Measurements from ENCODE around the gene XKR8.

Gene XKR8

DNA sequence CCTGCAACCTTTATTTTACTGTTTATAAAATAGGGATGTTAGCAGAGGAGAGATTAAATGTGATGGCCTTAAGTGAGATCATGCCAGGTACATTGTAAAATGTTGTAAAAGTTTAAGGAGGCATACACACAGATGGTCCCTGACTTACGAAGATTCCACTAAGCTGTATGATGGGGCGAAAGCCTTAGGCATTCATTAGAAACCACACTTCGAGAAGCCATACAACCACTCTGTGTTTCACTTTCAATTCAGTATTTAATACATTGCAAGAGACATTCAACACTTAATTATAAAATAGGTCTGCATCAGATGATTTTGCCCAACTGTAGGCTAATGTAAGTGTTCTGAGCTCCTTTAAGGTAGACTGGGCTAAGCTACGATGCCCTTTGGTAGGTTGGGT lies 21.3 kb upstream of the XKR8 start:
- Histone ChIP-seq H3K27me3 (ENCODE audit: control insufficient read depth, insufficient read depth, low read length) (no peaks in the 10 kb centered on the region), H3K9ac (ENCODE audit: low read length) (no peak overlapping the region), H3K27ac (ENCODE audit: low read depth, low read length) (no peak overlapping the region), H3K4me3 (ENCODE audit: low read length) (no peak overlapping the region), H3K4me1 (ENCODE audit: control insufficient read depth, insufficient read depth, low read length) (no peaks in the 10 kb centered on the region), H3K36me3 (ENCODE audit: control insufficient read depth, insufficient read depth, low read length) (no peaks in the 10 kb centered on the region)

DNA sequence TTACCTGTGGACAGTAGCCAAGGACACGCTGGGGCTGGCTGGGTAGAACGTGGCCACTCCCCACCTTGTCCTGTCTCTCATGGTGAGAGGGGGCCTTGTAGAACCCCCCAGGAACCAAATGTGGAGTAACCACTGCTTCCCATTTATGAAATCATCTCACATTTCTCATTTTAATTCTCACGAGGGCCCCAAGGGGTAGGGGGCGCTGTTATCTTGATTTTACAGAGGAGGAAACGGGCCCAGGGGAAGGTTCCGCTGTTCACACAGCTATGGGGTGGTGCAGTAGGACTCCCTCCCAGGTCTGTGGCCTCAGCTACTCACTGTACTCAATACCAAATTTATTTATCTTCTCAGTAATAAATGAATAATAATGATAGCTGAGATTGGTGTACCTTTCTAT lies 19.5 kb upstream of the XKR8 start:
- Histone ChIP-seq H3K36me3 (ENCODE audit: control insufficient read depth, insufficient read depth, low read length) (no peaks in the 10 kb centered on the region), H3K9ac (ENCODE audit: low read length) (no peak overlapping the region), H3K27ac (ENCODE audit: low read depth, low read length) (no peak overlapping the region), H3K4me3 (ENCODE audit: low read length) (no peak overlapping the region), H3K4me1 (ENCODE audit: control insufficient read depth, insufficient read depth, low read length) (no peaks in the 10 kb centered on the region), H3K27me3 (ENCODE audit: control insufficient read depth, insufficient read depth, low read length) (no peaks in the 10 kb centered on the region)

DNA sequence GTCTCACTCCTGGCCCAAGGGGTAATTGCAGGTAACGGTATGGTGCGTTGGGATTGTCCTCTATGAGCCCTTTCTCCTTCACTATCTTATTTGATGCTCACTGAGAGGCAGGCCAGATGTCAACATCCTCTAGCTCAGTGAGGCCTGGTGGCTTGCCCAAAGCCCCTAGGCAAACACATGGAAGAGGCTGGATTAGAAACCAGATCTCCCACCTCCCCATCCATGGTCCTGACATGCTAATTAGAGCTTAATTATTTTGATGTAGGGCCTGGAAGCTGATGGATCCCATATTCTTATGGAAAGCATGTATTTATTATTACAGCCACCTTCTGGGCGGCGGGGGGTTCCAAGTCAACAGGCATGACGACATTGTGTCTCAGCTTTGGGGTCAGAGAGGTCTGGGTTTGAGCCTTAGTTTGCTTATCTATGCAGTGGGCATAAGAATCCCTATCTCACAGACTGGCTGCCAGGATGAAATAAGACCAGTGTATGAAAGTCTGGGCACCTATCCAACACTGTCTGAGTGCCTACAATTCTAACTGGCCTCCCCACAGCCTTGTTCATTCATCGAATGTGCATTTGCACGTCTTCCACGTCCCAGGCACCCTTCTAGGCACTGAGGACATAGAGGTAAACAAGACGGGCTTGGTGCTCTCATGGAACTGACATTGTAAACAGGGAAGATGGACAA lies 18.8 kb upstream of the XKR8 start:
- Histone ChIP-seq H3K4me1 (ENCODE audit: control insufficient read depth, insufficient read depth, low read length) (no peaks in the 10 kb centered on the region), H3K27me3 (ENCODE audit: control insufficient read depth, insufficient read depth, low read length) (no peaks in the 10 kb centered on the region), H3K36me3 (ENCODE audit: control insufficient read depth, insufficient read depth, low read length) (no peaks in the 10 kb centered on the region), H3K9ac (ENCODE audit: low read length) (no peak overlapping the region), H3K4me3 (ENCODE audit: low read length) (no peak overlapping the region), H3K27ac (ENCODE audit: low read depth, low read length) (no peak overlapping the region)

DNA sequence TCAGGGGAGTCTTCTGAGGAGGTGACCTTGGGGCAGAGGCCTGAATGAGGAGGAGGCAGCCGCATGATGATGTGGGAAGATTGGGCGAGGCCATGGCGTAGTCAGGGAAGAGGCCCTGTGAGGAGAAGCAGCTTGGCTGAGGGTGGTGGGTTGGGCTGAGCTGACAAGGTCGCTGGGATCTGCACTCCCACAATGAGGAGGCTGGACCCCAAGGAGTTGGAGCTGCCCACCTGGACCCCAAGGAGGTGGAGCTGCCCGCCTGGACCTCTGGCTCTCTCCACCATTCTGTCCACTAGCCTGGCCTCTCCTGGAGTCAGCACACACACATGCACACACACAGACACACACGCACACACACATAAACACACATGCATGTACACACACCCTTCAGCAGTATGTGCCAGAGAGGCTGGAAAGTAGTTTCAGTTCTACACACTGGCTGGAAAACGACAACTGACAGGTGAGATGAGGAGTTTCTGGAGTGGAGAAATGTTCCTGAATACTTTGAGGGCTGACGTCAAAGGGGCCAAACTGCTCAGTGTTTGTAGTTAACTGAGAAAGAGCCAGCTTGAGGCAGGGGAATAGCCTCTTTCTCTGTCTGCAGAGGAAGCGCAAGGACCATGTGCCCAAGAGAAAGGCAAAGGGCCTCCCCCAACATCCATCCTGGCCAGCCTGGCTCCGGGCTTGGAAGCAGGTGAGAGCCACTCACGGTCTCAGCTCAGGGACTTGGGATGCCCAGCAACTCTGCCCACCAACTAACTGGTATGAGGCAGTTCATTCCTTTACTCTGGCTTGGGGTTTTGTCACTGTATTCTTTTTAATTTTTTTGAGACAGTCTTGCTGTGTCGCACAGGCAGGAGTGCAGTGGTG lies 17.9 kb upstream of the XKR8 start:
- no peaks in the 10 kb centered on the region for H3K27me3 ChIP-seq (ENCODE audit: control insufficient read depth, insufficient read depth, low read length)
- H3K4me1 ChIP-seq (ENCODE audit: control insufficient read depth, insufficient read depth, low read length) = no peaks in the 10 kb centered on the region
- H3K4me3 ChIP-seq (ENCODE audit: low read length) = no peak overlapping the region
- no peak overlapping the region for H3K27ac ChIP-seq (ENCODE audit: low read depth, low read length)
- no peaks in the 10 kb centered on the region for H3K36me3 ChIP-seq (ENCODE audit: control insufficient read depth, insufficient read depth, low read length)
- H3K9ac ChIP-seq (ENCODE audit: low read length) = no peak overlapping the region

DNA sequence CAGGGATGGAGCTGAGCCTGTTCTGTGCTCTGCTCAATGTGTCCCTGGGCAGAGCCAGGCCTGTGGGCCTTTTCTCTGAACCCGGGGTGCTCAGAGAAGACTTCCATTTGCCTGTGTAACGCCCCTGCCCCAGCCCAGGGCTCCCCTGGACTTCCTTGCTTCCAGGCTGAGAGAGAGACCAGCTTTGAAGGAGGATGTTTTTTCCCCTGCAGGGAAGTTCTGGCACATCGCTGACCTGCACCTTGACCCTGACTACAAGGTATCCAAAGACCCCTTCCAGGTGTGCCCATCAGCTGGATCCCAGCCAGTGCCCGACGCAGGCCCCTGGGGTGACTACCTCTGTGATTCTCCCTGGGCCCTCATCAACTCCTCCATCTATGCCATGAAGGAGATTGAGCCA lies 14.8 kb upstream of the XKR8 start:
- no peaks in the 10 kb centered on the region for H3K4me1 ChIP-seq (ENCODE audit: control insufficient read depth, insufficient read depth, low read length)

DNA sequence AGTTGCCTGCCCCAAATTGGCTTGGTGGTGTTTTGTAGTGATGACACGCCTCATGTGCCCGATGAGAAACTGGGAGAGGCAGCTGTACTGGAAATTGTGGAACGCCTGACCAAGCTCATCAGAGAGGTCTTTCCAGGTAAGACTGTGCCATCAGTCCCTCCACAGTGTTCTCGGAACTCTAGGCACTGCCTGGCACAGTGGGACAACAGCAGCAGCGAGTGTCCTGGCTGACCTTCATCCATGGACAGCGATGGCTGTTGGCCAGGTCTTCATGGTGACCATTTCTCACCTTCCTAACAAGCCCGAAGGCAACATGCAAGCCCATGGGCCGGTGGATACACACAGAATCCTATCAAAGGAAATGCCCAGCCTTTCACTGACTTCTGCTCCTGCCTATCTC lies 10.7 kb upstream of the XKR8 start:
- H3K4me3 ChIP-seq (ENCODE audit: low read length) = no peak overlapping the region

More for the DNA sequence above, 14.8 kb upstream of the XKR8 start:
- Histone ChIP-seq H3K27me3 (ENCODE audit: control insufficient read depth, insufficient read depth, low read length) (no peaks in the 10 kb centered on the region), H3K9ac (ENCODE audit: low read length) (no peak overlapping the region), H3K4me3 (ENCODE audit: low read length) (no peak overlapping the region), H3K27ac (ENCODE audit: low read depth, low read length) (no peak overlapping the region), H3K36me3 (ENCODE audit: control insufficient read depth, insufficient read depth, low read length) (no peaks in the 10 kb centered on the region)

DNA sequence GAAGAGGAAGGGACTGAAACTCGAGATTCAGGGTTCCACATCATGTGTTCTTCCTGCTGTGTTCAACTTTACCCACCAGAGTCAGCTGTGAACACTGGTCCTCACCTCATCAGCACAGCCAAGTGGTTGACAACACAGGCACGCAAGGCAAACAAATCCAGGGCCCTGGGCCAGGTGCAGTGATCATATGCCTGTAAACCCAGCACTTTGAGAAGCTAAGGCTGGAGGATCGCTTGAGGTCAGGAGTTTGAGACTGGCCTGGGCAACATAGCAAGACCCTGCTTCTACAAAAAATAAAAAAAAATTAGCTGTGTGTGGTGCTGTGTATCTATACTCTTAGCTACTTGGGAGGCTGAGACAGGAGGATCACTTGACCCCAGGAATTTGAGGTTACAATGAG lies 8.4 kb upstream of the XKR8 start:
- H3K4me1 ChIP-seq (ENCODE audit: control insufficient read depth, insufficient read depth, low read length) = no peaks in the 10 kb centered on the region
- H3K36me3 ChIP-seq (ENCODE audit: control insufficient read depth, insufficient read depth, low read length) = no peaks in the 10 kb centered on the region
- no peak overlapping the region for H3K4me3 ChIP-seq (ENCODE audit: low read length)
- no peaks in the 10 kb centered on the region for H3K27me3 ChIP-seq (ENCODE audit: control insufficient read depth, insufficient read depth, low read length)
- H3K9ac ChIP-seq (ENCODE audit: low read length) = no peak overlapping the region
- H3K27ac ChIP-seq (ENCODE audit: low read depth, low read length) = no peak overlapping the region

More for the DNA sequence above, 10.7 kb upstream of the XKR8 start:
- Histone ChIP-seq H3K36me3 (ENCODE audit: control insufficient read depth, insufficient read depth, low read length) (no peaks in the 10 kb centered on the region), H3K4me1 (ENCODE audit: control insufficient read depth, insufficient read depth, low read length) (no peaks in the 10 kb centered on the region), H3K27me3 (ENCODE audit: control insufficient read depth, insufficient read depth, low read length) (no peaks in the 10 kb centered on the region), H3K27ac (ENCODE audit: low read depth, low read length) (no peak overlapping the region), H3K9ac (ENCODE audit: low read length) (no peak overlapping the region)

DNA sequence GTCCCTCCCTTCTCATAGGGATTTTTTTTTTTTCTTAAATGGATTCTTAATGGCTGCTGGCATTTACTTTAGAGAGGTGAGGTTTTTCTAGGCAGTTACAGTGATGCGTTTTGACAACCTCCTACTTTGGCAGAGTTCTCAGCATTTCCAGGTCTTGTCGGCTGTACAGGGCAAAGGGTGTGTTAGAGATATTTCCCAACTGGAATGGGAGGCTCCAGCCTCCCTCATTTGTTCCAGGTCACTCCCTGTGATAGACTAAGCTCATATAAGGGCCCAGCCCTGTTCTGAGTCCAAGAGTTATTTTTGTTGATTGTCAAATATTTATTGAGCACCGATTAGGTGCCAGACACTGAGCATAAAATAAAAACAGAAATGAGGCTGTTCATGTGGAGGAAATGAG lies 7.6 kb upstream of the XKR8 start:
- Histone ChIP-seq H3K27me3 (ENCODE audit: control insufficient read depth, insufficient read depth, low read length) (no peaks in the 10 kb centered on the region), H3K4me3 (ENCODE audit: low read length) (no peak overlapping the region), H3K9ac (ENCODE audit: low read length) (no peak overlapping the region), H3K4me1 (ENCODE audit: control insufficient read depth, insufficient read depth, low read length) (no peaks in the 10 kb centered on the region), H3K27ac (ENCODE audit: low read depth, low read length) (no peak overlapping the region), H3K36me3 (ENCODE audit: control insufficient read depth, insufficient read depth, low read length) (no peaks in the 10 kb centered on the region)

DNA sequence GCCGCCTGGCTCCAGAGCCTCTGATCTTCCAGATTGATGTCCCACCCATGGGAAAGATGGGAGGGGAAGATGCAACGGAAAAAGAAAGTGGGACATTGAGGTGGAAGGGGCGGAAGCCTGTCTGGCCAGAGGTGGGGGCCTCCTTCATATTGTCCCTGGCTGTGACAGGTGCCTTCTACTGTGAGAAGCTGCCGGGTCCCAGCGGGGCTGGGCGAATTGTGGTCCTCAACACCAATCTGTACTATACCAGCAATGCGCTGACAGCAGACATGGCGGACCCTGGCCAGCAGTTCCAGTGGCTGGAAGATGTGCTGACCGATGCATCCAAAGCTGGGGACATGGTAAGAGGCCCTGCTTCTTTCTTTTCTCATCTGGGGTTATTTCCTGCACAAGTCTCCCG lies 5.6 kb upstream of the XKR8 start:
- no peak overlapping the region for H3K4me3 ChIP-seq (ENCODE audit: low read length)
- no peaks in the 10 kb centered on the region for H3K27me3 ChIP-seq (ENCODE audit: control insufficient read depth, insufficient read depth, low read length)
- no peaks in the 10 kb centered on the region for H3K4me1 ChIP-seq (ENCODE audit: control insufficient read depth, insufficient read depth, low read length)
- no peak overlapping the region for H3K9ac ChIP-seq (ENCODE audit: low read length)
- no peaks in the 10 kb centered on the region for H3K36me3 ChIP-seq (ENCODE audit: control insufficient read depth, insufficient read depth, low read length)
- no peak overlapping the region for H3K27ac ChIP-seq (ENCODE audit: low read depth, low read length)

DNA sequence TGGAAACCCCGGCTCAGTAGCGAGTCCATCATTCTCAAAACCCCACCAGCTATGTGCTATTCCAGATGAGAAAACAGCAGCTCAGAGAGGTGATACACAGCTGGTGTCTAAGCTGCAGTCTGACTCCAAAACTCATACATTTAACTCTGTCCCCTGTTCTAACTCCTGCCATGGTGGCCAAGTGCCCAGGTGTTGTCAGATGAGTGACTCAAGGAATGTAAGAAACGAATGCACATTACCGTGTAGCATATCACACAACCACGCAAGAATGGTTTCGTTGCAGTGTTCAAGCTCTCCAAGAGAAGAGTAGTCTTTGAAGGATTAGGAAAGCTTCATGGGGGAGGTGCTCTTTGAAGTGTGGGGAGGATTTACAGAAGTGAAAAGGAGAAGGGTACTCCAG lies 4.7 kb upstream of the XKR8 start:
- no peak overlapping the region for H3K9ac ChIP-seq (ENCODE audit: low read length)
- no peaks in the 10 kb centered on the region for H3K4me1 ChIP-seq (ENCODE audit: control insufficient read depth, insufficient read depth, low read length)
- no peak overlapping the region for H3K4me3 ChIP-seq (ENCODE audit: low read length)
- H3K27ac ChIP-seq (ENCODE audit: low read depth, low read length) = no peak overlapping the region
- no peaks in the 10 kb centered on the region for H3K27me3 ChIP-seq (ENCODE audit: control insufficient read depth, insufficient read depth, low read length)
- H3K36me3 ChIP-seq (ENCODE audit: control insufficient read depth, insufficient read depth, low read length) = no peaks in the 10 kb centered on the region

DNA sequence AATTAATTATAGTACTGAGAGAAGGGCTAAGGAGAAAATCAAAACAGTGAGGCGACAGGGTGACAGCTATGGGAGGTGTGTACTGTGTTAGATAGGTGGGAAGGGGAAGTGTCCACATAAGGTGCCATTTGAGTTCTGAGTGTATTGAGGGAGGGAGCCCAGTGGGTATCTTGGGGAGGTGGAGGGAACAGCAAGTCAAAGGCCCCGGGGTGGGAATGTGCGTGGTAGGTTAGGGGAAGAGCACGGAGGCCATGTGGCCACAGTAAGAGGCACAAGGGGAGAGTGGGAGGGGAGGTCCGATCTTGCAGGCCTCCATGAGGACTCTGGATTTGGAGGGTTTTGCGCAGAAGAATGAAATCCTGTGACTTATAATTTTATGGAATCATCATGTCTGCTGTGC lies 3.0 kb upstream of the XKR8 start:
- H3K4me3 ChIP-seq (ENCODE audit: low read length) = no peak overlapping the region
- no peaks in the 10 kb centered on the region for H3K36me3 ChIP-seq (ENCODE audit: control insufficient read depth, insufficient read depth, low read length)
- H3K27ac ChIP-seq (ENCODE audit: low read depth, low read length) = no peak overlapping the region
- no peaks in the 10 kb centered on the region for H3K4me1 ChIP-seq (ENCODE audit: control insufficient read depth, insufficient read depth, low read length)
- H3K9ac ChIP-seq (ENCODE audit: low read length) = no peak overlapping the region
- H3K27me3 ChIP-seq (ENCODE audit: control insufficient read depth, insufficient read depth, low read length) = no peaks in the 10 kb centered on the region

DNA sequence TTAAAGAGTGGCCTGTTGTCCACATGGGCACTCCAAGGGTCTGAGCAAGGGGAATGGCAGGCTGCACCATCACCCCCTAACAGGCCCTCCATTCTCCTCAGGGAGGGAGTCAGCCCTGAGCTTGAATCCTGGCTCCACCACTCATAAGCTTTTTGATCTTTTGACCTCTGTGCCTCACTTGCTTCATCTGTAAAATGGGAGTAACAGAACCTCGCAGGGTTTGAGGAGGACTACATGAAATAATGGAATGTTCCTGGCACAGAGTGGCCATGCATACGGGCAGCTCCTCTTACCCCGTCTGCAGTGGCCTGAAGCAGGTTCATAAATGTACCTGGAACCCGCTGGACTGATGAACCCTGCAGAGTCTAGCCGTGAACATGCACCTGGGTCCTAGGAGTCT lies 2.1 kb upstream of the XKR8 start:
- Histone ChIP-seq H3K9ac (ENCODE audit: low read length) (no peak overlapping the region), H3K27ac (ENCODE audit: low read depth, low read length) (no peak overlapping the region), H3K4me1 (ENCODE audit: control insufficient read depth, insufficient read depth, low read length) (no peaks in the 10 kb centered on the region), H3K27me3 (ENCODE audit: control insufficient read depth, insufficient read depth, low read length) (no peaks in the 10 kb centered on the region), H3K4me3 (ENCODE audit: low read length) (no peak overlapping the region), H3K36me3 (ENCODE audit: control insufficient read depth, insufficient read depth, low read length) (no peaks in the 10 kb centered on the region)

DNA sequence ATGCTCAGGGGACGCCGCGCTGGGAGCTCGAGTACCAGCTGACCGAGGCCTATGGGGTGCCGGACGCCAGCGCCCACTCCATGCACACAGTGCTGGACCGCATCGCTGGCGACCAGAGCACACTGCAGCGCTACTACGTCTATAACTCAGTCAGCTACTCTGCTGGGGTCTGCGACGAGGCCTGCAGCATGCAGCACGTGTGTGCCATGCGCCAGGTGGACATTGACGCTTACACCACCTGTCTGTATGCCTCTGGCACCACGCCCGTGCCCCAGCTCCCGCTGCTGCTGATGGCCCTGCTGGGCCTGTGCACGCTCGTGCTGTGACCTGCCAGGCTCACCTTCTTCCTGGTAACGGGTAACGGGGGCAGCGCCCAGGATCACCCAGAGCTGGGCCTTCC lies 1.3 kb upstream of the XKR8 start:
- Histone ChIP-seq H3K36me3 (ENCODE audit: control insufficient read depth, insufficient read depth, low read length) (no peaks in the 10 kb centered on the region), H3K27me3 (ENCODE audit: control insufficient read depth, insufficient read depth, low read length) (no peaks in the 10 kb centered on the region), H3K9ac (ENCODE audit: low read length) (no peak overlapping the region), H3K4me1 (ENCODE audit: control insufficient read depth, insufficient read depth, low read length) (no peaks in the 10 kb centered on the region), H3K27ac (ENCODE audit: low read depth, low read length) (no peak overlapping the region), H3K4me3 (ENCODE audit: low read length) (no peak overlapping the region)

All from rectal smooth muscle tissue (tissue), 1 donor.